RKO (cell line): ENCODE data around the gene RAB15.

Experiments used
- DNase-seq: peaks from one replicate; pipeline ENCODE4 v3.0.0-alpha.2; 2016; ENCODE audit warnings: low spot score

The RAB15 gene

GRCh38 chr14:64990296-64990695 lies 18.2 kb upstream of the RAB15 start:
- no peak for DNase-seq

DNA sequence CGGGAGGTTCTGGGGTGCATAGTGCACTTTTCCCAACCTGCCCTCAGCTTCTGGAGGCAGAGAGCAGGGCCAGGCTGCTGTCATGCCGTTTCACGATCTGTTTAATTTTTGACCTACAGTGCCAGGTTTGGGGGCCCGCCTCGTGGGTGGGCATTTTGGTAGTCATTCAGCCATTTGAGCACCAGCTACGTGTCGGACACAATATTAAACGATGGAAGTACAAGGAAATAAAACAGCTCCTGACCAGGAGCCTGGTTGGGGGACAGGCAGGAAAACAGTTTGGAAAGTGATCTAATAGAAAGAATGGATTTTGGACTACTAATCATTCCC lies 15.3 kb upstream of the RAB15 start:
- DNase-seq = no peak

DNA sequence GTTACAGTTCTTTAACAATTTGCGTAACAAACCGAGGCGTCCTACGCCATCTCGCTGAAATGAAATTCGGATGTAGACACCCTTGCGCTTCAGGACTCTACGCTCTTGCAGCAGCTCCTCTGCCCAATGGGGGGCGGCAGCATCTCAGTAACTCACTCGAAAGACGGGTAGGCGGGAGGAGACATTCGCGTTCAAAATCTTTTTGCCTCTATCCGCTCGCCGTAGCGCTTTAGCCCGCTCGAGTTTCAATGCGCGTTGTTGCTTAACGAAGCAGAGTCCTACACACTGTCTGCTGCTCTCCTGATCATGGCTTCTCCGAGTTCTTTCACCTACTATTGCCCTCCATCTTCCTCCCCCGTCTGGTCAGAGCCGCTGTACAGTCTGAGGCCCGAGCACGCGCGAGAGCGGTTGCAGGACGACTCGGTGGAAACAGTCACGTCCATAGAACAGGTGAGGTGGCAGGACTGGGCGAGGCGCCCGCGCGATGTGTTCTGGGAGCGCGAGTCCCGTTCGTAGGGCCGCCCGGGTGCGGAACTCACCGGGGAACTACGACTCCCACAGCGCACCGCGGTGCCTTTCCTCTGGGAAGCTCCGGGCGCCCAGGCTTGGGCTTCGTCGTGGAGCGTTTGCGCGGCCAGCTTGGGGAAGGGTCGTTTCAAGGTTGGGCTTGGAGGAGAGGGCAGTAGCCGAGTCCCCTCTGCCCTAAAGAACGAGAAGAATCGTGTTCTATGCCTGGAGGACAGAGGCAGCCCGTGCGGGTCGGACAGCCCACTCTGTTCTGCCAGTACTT lies 14.7 kb upstream of the RAB15 start, which contains the start of gene FNTB:
TSS of gene FNTB (plus strand) at position 248 of the 790 bp plus-strand sequence. CDS start at position 307, 59 bp downstream.
- peak; percentile 98 for DNase-seq

DNA sequence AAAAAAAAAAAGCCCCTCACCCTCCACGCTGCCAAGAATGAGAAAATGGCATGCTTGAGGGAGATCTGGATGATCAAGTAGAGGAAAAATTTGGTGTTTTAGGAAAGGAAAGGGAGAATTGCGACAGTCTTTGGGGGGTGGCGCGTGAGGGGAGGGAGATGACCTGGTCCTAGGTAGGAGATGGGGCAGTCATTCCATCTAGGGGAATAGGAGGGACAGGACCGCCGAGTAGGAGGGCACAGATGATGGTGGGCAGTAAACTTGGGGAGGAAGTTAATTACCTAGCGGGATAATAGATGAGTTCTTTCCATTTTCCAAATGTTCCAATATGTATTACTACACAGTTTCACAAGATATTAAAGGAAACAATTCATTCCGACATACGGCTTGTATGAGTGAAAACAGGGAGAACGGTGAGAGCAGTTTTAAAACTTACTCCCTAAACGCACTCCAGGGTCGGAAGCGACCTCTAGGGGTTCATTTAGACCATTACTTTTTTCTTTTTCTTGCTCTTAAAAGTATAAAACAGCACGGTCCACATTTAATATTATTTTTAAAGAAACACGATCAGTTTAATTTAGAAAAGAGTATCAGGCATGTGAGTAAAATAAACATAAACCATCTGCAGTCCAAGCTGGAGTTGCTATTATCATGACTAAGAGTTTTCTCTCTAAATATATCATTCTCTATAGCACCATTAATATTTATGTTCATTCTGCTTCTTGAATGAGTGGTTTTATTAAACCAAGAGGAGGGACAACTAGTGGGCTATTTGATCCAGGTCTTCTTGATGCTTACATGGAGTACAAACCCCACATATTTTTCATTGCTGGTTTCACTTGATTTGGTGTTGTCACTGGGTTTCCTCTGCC lies 11.5 kb upstream of the RAB15 start:
- DNase-seq = peak; percentile 73

GRCh38 chr14:64979336-64980074 lies 7.4 kb upstream of the RAB15 start:
- DNase-seq = no peak

GRCh38 chr14:64974563-64974962 lies 2.4 kb upstream of the RAB15 start:
- DNase-seq = no peak

DNA sequence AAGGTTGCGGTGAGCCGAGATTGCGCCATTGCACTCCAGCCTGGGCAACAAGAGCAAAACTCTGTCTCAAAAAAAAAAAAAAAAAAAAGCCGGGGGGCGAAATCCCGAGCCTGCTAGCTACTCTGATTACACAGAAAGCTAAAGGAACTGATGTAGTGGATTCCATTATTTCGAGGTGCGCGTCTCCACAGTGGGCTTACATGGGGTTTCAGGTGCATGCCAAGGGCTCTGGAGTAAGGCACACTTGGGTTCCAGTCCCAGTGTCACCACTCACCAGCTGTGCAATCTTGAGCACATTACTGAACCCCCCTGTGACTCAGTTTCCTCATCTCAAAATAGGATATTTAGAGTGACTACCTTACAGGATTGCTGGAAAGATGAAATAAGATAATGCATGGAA lies 1.7 kb upstream of the RAB15 start:
- no peak for DNase-seq

DNA sequence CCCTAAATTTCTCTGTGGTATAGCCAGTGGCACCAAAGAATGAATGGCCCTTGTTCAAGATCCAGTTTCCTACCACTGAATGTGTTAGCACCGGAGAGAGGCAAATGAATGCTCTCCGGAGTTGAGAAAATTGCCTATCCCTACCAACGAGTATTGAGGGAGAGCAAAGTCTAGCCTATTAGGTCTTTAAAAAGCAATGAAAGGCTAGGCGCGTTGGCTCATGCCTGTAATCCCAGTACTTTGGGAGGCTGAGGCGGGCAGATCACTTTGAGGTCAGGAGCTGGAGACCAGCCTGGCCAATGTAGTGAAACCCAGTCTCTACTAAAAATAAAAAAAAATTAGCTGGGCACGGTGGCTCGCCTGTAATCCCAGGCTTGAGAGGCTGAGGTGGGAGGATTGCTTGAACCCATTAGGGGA lies 898 bp upstream of the RAB15 start:
- DNase-seq = no peak

GRCh38 chr14:64971491-64971942 lies 619 bp downstream of the RAB15 start:
- DNase-seq = no peak

GRCh38 chr14:64970776-64971477 lies 1.2 kb downstream of the RAB15 start:
- DNase-seq = no peak

GRCh38 chr14:64970041-64970440 lies 2.1 kb downstream of the RAB15 start:
- DNase-seq = no peak

- no peak for DNase-seq
Observed at GRCh38 chr14:64968651-64969050, 3.5 kb downstream of the RAB15 start.

DNA sequence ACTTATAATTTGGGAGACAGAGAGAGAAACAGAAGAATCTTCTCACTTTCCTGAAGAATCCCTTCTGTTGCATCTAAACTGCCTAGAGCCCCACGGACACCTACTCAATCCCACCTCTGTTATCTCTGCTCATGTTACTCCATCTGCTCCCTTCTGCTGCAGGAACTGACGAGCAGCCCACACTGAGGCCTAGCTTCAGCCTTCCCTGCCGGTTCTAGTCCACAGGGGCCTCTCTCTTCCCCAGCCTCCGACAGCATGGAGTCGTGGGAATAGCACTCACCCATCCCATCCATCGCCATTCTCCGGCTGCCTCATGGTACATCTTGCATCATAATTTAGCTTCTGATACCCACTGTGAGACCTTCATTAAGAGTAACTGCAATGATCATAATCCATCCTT lies 4.0 kb downstream of the RAB15 start:
- no peak for DNase-seq

DNA sequence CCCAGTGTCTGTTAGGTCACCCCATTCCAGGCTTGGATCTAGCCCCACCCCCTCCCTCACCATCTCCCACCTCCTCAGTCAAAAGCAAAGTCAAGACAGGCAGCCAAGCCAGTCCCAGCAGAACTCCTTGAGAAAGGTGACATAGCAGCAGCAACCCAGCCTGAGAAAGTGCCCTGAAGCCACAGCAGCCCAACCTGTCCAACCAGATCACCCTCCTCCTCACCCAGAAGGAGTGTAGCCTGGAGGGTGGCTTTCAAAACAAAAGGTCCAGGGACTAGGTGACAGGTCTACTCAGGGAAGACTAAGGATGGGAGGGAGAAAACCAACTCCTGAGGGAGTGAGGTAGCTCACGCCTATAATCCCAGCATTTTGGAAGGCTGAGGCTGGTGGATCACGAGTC lies 5.2 kb downstream of the RAB15 start:
- DNase-seq = no peak

- DNase-seq = no peak
Observed at GRCh38 chr14:64965356-64966000, 6.7 kb downstream of the RAB15 start.

GRCh38 chr14:64963611-64964010 lies 8.5 kb downstream of the RAB15 start:
- DNase-seq = no peak

- no peak for DNase-seq
Observed at GRCh38 chr14:64960762-64961276, 11.3 kb downstream of the RAB15 start.

- no peak for DNase-seq
Observed at GRCh38 chr14:64958743-64959142, 13.4 kb downstream of the RAB15 start.

DNA sequence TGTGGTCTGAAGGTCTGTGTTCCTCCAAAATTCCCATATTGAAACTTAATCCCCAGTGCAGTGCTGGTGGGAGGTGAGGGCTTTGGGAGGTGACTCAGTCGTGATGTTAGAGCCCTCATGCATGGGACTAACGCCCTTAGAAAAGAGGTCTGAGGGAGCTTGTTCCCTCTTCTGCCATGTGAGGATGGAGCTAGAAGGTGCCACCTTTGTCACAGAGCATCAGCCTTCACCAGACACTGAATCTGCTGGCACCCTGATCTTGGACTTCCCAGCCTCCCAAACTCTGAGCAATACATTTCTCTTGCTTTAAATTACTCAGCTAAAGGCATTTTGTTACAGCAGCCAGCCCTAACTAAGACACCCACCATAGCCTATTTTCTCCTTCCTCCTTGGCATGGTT lies 13.9 kb downstream of the RAB15 start:
- DNase-seq = no peak

DNA sequence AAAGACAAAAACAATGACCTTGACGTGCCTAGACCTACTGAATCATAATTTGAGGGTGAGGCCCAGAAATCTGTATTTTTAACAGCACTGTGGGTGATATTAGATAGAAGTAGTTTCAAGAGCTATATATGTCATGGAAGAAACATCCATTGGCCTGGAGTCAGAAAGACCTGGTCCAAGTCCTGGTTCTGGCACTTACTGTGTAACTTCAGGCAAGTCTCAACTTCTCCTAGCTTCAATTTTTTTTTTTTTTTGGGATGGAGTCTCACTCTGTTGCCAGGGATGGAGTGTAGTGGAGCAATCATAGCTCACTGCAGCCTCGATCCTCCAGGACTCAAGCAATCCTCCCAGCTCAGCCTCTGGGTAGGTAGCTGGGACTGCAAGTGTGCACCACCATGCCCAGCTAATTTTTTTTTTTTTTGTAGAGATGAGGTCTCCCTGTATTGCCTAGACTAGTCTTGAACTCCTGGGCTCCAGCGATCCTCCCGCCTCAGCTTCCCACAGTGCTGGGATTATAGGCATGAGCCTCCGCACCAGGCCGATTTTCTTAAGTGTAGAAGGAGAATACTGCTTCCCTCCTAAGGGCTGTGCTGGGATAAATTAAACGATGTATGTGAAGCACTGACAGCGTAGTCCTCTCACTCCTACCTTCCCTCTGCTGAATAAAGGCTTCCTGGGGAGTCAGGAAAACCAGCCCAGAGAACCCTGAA lies 15.3 kb downstream of the RAB15 start:
- DNase-seq = no peak
